ENCODE measurements around the gene MYO7B.

MYO7B gene

GRCh38 chr2:127619877-127620705, 84.6 kb downstream of the MYO7B start:
- no peak overlapping the region for H3K4me3 ChIP-seq (ENCODE audit: low read depth, low read length)
- H3K9me3 ChIP-seq (ENCODE audit: control insufficient read depth, low read length) = no peaks in the 10 kb centered on the region
- no peak for TF ChIP-seq CTCF (IDR thresholded peaks at IDR 0.05)
- no peaks in the 10 kb centered on the region for H3K36me3 ChIP-seq (ENCODE audit: control insufficient read depth, insufficient read depth, low read length)
- H3K4me1 ChIP-seq = no peaks in the 10 kb centered on the region
- H3K9ac ChIP-seq = no peak overlapping the region
- no peaks in the 10 kb centered on the region for H3K79me2 ChIP-seq
- H3K4me2 ChIP-seq (ENCODE audit: low read length) = no peak overlapping the region
- no peak overlapping the region for H2AFZ ChIP-seq
- H3K27ac ChIP-seq = no peak overlapping the region
- no peaks in the 10 kb centered on the region for H3K27me3 ChIP-seq (ENCODE audit: control insufficient read depth, insufficient read depth, low read length)

GRCh38 chr2:127620866-127621265, 85.4 kb downstream of the MYO7B start:
- Histone ChIP-seq H3K4me2 (ENCODE audit: low read length) (no peak overlapping the region), H3K4me3 (ENCODE audit: low read depth, low read length) (no peak overlapping the region), H3K79me2 (no peaks in the 10 kb centered on the region), H2AFZ (no peak overlapping the region), H3K27me3 (ENCODE audit: control insufficient read depth, insufficient read depth, low read length) (no peaks in the 10 kb centered on the region), H3K9ac (no peak overlapping the region), H3K4me1 (no peaks in the 10 kb centered on the region), H3K27ac (no peak overlapping the region), H3K36me3 (ENCODE audit: control insufficient read depth, insufficient read depth, low read length) (no peaks in the 10 kb centered on the region), H3K9me3 (ENCODE audit: control insufficient read depth, low read length) (no peaks in the 10 kb centered on the region)
- no peak for TF ChIP-seq CTCF (IDR thresholded peaks at IDR 0.05)

GRCh38 chr2:127621981-127622431, 86.5 kb downstream of the MYO7B start:
- H3K9ac ChIP-seq = no peak overlapping the region
- H2AFZ ChIP-seq = no peak overlapping the region
- H3K36me3 ChIP-seq (ENCODE audit: control insufficient read depth, insufficient read depth, low read length) = no peaks in the 10 kb centered on the region
- TF ChIP-seq CTCF (IDR thresholded peaks at IDR 0.05) = no peak
- no peaks in the 10 kb centered on the region for H3K27me3 ChIP-seq (ENCODE audit: control insufficient read depth, insufficient read depth, low read length)
- H3K4me3 ChIP-seq (ENCODE audit: low read depth, low read length) = no peak overlapping the region
- no peak overlapping the region for H3K4me2 ChIP-seq (ENCODE audit: low read length)
- H3K4me1 ChIP-seq = no peaks in the 10 kb centered on the region
- H3K9me3 ChIP-seq (ENCODE audit: control insufficient read depth, low read length) = no peaks in the 10 kb centered on the region
- no peak overlapping the region for H3K27ac ChIP-seq
- no peaks in the 10 kb centered on the region for H3K79me2 ChIP-seq

GRCh38 chr2:127622561-127623387, 87.3 kb downstream of the MYO7B start:
- H3K27ac ChIP-seq = no peak overlapping the region
- H2AFZ ChIP-seq = no peak overlapping the region
- no peaks in the 10 kb centered on the region for H3K9me3 ChIP-seq (ENCODE audit: control insufficient read depth, low read length)
- no peaks in the 10 kb centered on the region for H3K4me1 ChIP-seq
- no peaks in the 10 kb centered on the region for H3K79me2 ChIP-seq
- H3K9ac ChIP-seq = no peak overlapping the region
- no peak for TF ChIP-seq CTCF (IDR thresholded peaks at IDR 0.05)
- H3K4me3 ChIP-seq (ENCODE audit: low read depth, low read length) = no peak overlapping the region
- H3K4me2 ChIP-seq (ENCODE audit: low read length) = no peak overlapping the region
- no peaks in the 10 kb centered on the region for H3K27me3 ChIP-seq (ENCODE audit: control insufficient read depth, insufficient read depth, low read length)
- H3K36me3 ChIP-seq (ENCODE audit: control insufficient read depth, insufficient read depth, low read length) = no peaks in the 10 kb centered on the region

All from parathyroid adenoma (tissue), 2 donors.